ENCODE results near the gene PCDHGC3.

PCDHGC3 gene

GRCh38 chr5:141484310-141484640 lies 8.5 kb downstream of the PCDHGC3 start:
- H3K27ac ChIP-seq, result no peak overlapping the region
- peak overlapping the region in 3 of 7 experiments; percentile 7 to 28 (median 21) for H3K4me3 ChIP-seq

- peak within 1 kb of the TSS in 2 of 21 experiments; percentile 14 to 19 for H3K27ac ChIP-seq
- H3K4me3 ChIP-seq, result peak within 1 kb of the TSS in 5 of 7 experiments; percentile 7 to 28 (median 21)
These were observed 9.0 kb downstream of the PCDHGC3 start, which contains the start of gene PCDHGC4 for GRCh38 chr5:141484641-141485311. TSS of gene PCDHGC4 (plus strand) at chr5:141485030. CDS start at chr5:141485174, 144 bp downstream.

DNA sequence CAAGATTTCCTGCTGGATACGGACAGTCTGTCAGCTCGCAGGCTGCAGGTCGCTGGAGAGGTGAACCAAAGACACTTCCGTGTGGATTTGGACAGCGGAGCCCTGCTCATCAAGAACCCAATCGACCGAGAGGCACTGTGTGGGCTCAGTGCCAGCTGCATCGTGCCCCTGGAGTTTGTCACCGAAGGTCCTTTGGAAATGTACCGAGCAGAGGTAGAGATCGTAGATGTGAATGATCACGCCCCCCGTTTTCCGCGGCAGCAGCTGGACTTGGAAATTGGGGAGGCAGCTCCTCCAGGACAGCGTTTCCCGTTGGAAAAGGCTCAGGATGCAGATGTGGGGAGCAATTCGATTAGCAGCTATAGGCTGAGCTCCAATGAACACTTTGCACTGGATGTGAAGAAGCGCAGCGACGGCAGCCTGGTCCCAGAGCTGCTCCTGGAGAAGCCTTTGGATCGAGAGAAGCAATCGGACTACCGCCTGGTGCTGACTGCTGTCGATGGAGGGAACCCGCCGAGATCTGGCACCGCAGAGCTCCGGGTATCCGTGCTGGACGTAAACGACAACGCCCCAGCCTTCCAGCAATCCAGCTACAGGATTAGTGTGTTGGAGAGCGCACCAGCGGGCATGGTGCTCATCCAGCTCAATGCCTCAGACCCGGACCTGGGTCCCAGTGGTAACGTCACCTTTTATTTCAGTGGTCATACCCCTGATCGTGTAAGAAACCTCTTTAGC lies 9.7 kb downstream of the PCDHGC3 start:
- H3K27ac ChIP-seq, result peak overlapping the region in 2 of 21 experiments; percentile 14 to 19
- peak overlapping the region in 2 of 7 experiments; percentile 21 to 28 for H3K4me3 ChIP-seq

GRCh38 chr5:141486091-141486490 lies 10.3 kb downstream of the PCDHGC3 start:
- H3K27ac ChIP-seq, result no peak overlapping the region
- no peak overlapping the region for H3K4me3 ChIP-seq

GRCh38 chr5:141487131-141487530 lies 11.4 kb downstream of the PCDHGC3 start:
- Histone ChIP-seq H3K4me3 (no peak overlapping the region), H3K27ac (no peak overlapping the region)

DNA sequence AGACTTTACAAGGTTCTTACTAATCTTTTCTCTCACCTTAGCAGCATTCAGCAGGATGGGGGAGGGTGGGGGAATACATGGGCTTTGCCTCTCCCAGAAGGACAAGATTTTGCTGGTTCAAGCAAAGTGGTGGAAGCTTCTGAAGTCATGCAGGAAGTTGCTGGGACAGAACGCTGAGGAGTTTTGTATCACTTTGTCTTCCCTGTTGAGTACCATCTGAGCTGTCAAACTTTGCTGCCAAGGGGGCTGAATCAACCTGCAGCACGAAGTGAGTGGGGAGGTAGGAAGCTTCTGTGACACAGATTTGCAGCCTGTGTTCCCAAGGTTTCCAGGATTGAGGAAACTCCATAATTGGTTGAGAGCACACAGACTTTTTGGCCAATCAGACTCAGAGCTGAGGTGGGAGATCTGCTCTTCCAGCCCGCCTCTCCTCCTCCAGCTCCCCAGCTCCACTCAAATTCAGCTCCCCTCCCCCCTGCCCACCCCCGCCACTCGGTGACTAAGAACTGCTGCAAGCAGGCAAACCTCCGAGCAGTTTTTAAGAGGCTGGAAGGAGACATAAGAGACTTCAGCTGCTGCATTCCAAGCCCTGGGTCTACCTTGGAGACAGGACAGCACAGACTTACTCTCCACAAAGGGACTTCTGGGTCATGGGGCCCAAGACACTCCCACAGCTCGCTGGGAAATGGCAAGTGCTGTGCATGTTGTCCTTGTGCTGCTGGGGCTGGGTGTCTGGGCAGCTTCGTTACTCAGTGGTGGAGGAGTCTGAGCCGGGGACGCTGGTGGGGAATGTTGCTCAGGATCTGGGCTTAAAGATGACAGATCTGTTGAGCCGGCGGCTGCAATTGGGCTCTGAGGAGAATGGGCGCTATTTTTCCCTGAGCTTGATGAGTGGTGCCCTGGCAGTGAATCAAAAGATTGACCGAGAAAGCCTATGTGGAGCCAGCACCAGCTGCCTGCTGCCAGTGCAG lies 13.1 kb downstream of the PCDHGC3 start, which contains the start of gene PCDHGC5:
Gene PCDHGC5 (plus strand): TSS at position 491 of the 971 bp plus-strand sequence. CDS start 160 bp downstream, at position 651.
- H3K27ac ChIP-seq, result peak within 1 kb of the TSS in 1 of 21 experiments; percentile 38
- H3K4me3 ChIP-seq, result no peak within 1 kb of the TSS

GRCh38 chr5:141489841-141490240 lies 14.1 kb downstream of the PCDHGC3 start:
- H3K4me3 ChIP-seq, result no peak overlapping the region
- no peak overlapping the region for H3K27ac ChIP-seq

- Histone ChIP-seq H3K4me3 (no peak overlapping the region), H3K27ac (no peak overlapping the region)
These were observed 14.5 kb downstream of the PCDHGC3 start for GRCh38 chr5:141490271-141490670.

- H3K4me3 ChIP-seq, result no peak overlapping the region
These were observed 15.0 kb downstream of the PCDHGC3 start for GRCh38 chr5:141490771-141491170.

DNA sequence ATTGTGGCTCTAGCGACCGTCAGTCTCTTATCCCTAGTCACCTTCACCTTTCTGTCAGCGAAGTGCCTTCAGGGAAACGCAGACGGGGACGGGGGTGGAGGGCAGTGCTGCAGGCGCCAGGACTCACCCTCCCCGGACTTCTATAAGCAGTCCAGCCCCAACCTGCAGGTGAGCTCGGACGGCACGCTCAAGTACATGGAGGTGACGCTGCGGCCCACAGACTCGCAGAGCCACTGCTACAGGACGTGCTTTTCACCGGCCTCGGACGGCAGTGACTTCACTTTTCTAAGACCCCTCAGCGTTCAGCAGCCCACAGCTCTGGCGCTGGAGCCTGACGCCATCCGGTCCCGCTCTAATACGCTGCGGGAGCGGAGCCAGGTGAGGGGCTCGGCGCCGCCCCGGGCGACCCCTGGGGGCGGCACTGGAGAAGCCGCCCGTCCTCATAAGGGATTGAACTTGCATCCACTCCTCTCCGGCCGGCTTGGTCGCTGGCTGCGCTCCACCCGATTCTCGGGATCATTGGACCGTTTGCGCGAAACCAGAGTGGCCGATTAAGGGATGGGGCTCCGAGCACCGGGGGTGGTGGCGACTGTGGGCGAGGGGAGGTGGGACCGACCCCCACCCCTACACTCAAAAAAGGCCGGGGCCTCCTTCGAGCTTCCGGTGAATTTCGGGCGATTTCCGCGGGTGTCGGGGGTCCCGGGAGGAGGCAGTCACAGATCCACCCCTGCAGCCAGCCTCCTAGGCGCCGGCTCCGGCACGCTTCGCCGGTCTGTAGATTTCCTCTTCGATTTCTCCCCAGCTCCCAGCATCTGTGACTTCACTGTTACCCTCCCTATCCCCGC lies 15.8 kb downstream of the PCDHGC3 start:
- peak overlapping the region in 1 of 7 experiments; percentile 8 for H3K4me3 ChIP-seq
- no peak overlapping the region for H3K27ac ChIP-seq

More at GRCh38 chr5:141490771-141491170, 15.0 kb downstream of the PCDHGC3 start:
- no peak overlapping the region for H3K27ac ChIP-seq

DNA sequence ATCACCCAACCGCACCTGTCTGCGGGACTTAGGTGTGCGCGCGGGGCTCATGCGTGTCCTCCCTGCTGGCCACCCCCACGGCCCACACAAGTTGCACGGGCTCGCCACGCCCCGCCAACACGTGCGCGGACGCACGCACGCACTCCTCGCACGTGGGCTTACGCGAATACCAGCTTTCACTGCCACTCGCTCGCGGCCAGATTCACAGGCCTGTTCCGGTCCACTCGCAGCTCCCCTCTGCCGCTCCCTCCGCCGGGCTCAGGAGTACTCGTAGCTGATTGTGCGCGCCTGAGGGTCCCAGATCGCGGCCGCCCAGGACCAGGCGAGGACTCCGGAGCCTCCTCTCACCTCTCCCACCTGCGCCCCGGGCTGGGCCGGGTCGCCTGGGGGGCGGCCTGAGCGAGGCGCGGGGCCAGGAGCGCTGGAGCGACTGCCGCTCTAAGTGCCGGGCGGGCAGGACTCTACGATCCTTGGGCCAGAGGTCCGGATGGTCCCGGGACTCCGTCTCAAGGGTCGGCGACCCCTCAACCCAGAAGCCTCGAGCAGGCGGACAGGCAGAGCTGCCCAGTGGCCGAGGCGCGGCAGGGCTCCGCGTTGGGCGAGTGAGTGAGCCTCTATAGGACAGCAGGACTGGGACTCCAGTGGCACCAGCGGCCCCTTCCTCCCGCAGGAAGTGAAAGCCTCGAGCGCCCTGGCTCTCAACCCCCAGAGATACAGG lies 16.6 kb downstream of the PCDHGC3 start:
- Histone ChIP-seq H3K27ac (no peak overlapping the region), H3K4me3 (peak overlapping the region in 1 of 7 experiments; percentile 8)

DNA sequence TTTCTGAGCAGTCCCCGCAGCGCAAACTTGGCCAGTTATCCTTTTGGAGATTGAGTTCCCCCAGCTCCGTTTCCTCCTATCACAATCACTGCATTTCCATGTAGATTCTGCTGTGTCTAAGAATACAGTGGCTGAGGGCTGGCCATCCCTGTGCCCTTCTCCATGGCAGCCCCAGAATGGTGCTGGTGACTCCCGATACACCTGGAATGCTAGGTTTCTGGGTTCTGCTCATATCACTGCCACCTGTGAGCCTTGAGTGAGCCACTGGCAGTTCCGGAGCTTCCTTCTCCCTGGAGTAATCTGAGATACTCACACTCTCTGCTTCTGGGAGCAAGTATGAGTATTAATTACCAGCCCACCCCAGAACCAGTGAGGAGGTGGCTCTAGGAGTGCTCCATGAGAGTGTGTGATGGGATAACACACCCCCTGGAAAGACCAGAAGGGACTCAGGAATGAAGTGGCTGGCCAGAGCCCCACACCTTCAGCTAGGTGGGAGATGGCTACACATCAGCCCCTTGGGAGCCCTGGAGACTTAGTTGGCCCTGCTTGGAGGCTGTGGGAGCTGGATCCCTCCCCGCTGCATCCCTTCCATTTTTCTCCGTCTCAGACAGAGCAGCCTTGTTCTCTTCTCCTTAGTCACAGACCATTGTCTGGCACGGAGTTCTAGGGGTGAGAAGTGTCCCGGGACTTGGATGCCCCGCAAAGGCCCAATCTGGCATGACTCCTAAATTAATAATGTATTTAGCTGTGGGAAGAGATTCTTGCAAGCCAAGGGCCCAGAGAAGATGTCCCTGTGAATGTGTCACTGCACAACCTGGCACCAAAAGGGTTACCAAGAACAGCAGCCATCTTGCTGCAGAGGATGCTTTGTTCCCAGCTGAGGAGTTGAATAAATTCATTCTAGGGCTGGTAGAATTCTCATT lies 18.0 kb downstream of the PCDHGC3 start:
- Histone ChIP-seq H3K27ac (peak overlapping the region in 8 of 21 experiments; percentile 12 to 78 (median 50)), H3K4me3 (no peak overlapping the region)

GRCh38 chr5:141494761-141495452 lies 19.1 kb downstream of the PCDHGC3 start:
- H3K27ac ChIP-seq, result peak overlapping the region in 12 of 21 experiments; percentile 19 to 78 (median 46)
- no peak overlapping the region for H3K4me3 ChIP-seq

DNA sequence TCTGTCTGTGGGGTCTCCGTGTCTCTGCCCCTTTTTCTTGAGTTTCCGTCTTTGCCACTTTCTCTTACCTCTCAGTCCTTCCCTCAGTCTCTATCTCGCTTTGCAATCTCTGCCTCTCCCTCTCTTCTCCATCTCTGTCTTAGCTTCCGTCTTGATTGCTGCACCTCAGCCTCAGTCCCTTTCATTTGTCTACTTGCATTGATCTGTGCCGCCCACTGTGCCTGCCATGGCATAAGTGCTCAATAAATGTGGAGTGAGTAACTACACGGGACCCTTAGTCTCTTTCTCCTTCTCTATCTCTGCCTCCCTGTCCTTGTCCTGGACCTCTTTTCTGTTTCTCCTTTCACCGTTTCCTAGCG lies 19.7 kb downstream of the PCDHGC3 start:
- Histone ChIP-seq H3K4me3 (no peak overlapping the region), H3K27ac (peak overlapping the region in 5 of 21 experiments; percentile 19 to 78 (median 53))

DNA sequence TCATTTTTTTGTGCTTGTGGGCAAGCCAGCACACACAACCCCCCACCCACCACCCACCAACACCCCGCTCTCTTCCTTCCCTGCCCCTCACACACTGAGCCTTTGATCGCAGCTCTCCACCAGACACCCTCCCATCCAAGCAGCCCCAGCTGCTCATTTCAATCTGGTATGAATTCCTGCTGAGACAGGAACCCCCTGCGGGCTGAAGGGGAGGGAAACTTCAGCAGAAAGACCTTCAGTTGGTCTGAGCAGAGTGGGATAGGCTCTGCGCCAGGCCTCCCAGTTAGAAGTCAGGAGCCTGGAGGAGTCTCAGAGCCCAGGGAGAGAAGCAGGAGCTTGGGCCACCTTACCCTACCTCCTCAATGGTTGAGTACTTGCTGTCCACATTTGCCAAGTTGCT lies 20.3 kb downstream of the PCDHGC3 start:
- Histone ChIP-seq H3K27ac (peak overlapping the region in 4 of 21 experiments; percentile 10 to 78 (median 44)), H3K4me3 (no peak overlapping the region)

DNA sequence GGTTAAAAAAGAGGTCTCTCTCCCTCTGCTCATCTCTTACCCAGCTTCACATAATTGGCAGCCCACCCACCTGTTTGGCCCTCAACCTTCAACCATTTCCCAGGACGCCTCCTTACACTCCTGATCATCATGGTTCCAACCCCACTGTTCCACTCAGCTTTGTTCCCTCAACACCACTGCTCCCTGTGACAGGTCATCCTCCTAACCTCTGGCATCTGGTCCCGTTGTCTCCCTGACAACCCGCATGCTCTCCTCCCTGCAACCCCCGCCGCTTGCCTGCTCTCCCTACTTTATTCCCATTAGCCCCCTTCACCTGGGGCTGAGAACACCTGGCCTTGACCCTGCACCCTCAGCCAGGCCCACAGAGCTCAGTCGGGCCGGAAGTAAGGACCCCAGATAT lies 26.0 kb downstream of the PCDHGC3 start:
- no peak overlapping the region for H3K27ac ChIP-seq
- no peak overlapping the region for H3K4me3 ChIP-seq

DNA sequence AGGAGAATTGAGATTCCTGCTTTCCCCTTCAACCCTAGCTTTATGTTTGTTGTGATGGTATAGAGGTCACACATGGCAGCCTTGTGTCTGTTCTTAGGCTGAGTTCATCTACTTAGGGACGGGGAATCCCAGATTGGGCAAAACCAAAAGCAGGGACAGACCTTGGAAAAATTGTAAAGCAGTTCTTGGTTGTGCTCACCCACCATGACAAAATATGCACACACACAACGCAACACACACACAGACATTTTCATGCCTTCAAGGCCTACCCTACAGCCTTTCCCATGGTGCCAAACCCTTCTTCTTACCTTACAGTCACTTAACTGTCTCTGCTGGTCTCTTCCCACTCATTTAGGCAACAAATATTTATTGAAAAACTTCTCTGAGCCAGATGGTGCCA lies 27.9 kb downstream of the PCDHGC3 start:
- Histone ChIP-seq H3K27ac (no peak overlapping the region), H3K4me3 (no peak overlapping the region)
